GM10266 (cell line): Measurements from ENCODE around the gene PACSIN2.

Source experiments
- DNase-seq: peaks from one replicate; pipeline ENCODE4 v3.0.0; 2012; ENCODE audit errors: extremely low spot score
- CTCF ChIP-seq: IDR thresholded peaks from 2 replicates; pipeline ENCODE4 v1.5.1; 2012; ENCODE audit warnings: mild to moderate bottlenecking, low read depth; ENCODE audit not compliant: control insufficient read depth, insufficient read depth; ENCODE audit errors: missing control alignments

PACSIN2 gene

GRCh38 chr22:42860968-42861367, 154.0 kb downstream of the PACSIN2 start:
- no peak for DNase-seq
- no peak for TF ChIP-seq CTCF

- no peak for TF ChIP-seq CTCF
- no peak for DNase-seq
Measured at GRCh38 chr22:42857845-42858481, 157.0 kb downstream of the PACSIN2 start.

GRCh38 chr22:42856865-42857704, 157.9 kb downstream of the PACSIN2 start, which contains the start of gene ARFGAP3:
TSS of gene ARFGAP3 (minus strand) at chr22:42857273. CDS start at chr22:42857182, 91 bp downstream.
- no peak for TF ChIP-seq CTCF
- DNase-seq, result peak; percentile 100

- DNase-seq, result peak; percentile 58
- no peak for TF ChIP-seq CTCF
Measured at GRCh38 chr22:42856179-42856864, 158.6 kb downstream of the PACSIN2 start.

GRCh38 chr22:42855721-42856120, 159.2 kb downstream of the PACSIN2 start:
- DNase-seq, result no peak
- TF ChIP-seq CTCF, result no peak

GRCh38 chr22:42855211-42855610, 159.7 kb downstream of the PACSIN2 start:
- TF ChIP-seq CTCF, result no peak

More at GRCh38 chr22:42855211-42855610, 159.7 kb downstream of the PACSIN2 start:
- no peak for DNase-seq
